ENCODE data around the gene ADA.
"Not testable (repeated sequence)": the region's sequence is repeated elsewhere in the genome, so short reads cannot be mapped to it uniquely, and the experiment has no call there.

Gene ADA

GRCh38 chr20:44678990-44679611 is 27.6 kb upstream of the ADA start:
- no peak for DNase-seq (ENCODE audit: low read depth)

GRCh38 chr20:44678242-44678641 is 26.7 kb upstream of the ADA start:
- no peak for DNase-seq (ENCODE audit: low read depth)

GRCh38 chr20:44672318-44672902 is 20.9 kb upstream of the ADA start:
- not testable (repeated sequence) for DNase-seq (ENCODE audit: low read depth)

GRCh38 chr20:44671541-44671940 is 20.0 kb upstream of the ADA start:
- peak; percentile 53 for DNase-seq (ENCODE audit: low read depth)

- DNase-seq (ENCODE audit: low read depth), result not testable (repeated sequence)
These were observed 19.4 kb upstream of the ADA start for GRCh38 chr20:44670851-44671250.

GRCh38 chr20:44666066-44666465 is 14.6 kb upstream of the ADA start:
- DNase-seq (ENCODE audit: low read depth), result no peak

GRCh38 chr20:44664131-44664530 is 12.6 kb upstream of the ADA start:
- no peak for DNase-seq (ENCODE audit: low read depth)

GRCh38 chr20:44662261-44662660 is 10.8 kb upstream of the ADA start:
- no peak for DNase-seq (ENCODE audit: low read depth)

- DNase-seq (ENCODE audit: low read depth), result no peak
These were observed 9.1 kb upstream of the ADA start for GRCh38 chr20:44660581-44660980.

GRCh38 chr20:44659931-44660330 is 8.4 kb upstream of the ADA start:
- no peak for DNase-seq (ENCODE audit: low read depth)

- no peak for DNase-seq (ENCODE audit: low read depth)
These were observed 7.3 kb upstream of the ADA start for GRCh38 chr20:44658810-44659209.

GRCh38 chr20:44657875-44658274 is 6.4 kb upstream of the ADA start:
- no peak for DNase-seq (ENCODE audit: low read depth)

- DNase-seq (ENCODE audit: low read depth), result no peak
These were observed 4.9 kb upstream of the ADA start for GRCh38 chr20:44656448-44656847.

- DNase-seq (ENCODE audit: low read depth), result not testable (repeated sequence)
These were observed 2.7 kb upstream of the ADA start for GRCh38 chr20:44654210-44654609.

GRCh38 chr20:44653546-44653945 is 2.0 kb upstream of the ADA start:
- no peak for DNase-seq (ENCODE audit: low read depth)

GRCh38 chr20:44651434-44651683 is 140 bp downstream of the ADA start:
- DNase-seq (ENCODE audit: low read depth), result no peak

GRCh38 chr20:44650771-44651433 is 597 bp downstream of the ADA start:
- DNase-seq (ENCODE audit: low read depth), result peak; percentile 35

- DNase-seq (ENCODE audit: low read depth), result no peak
These were observed 1.5 kb downstream of the ADA start for GRCh38 chr20:44649976-44650375.

GRCh38 chr20:44649126-44649525 is 2.4 kb downstream of the ADA start:
- no peak for DNase-seq (ENCODE audit: low read depth)

GRCh38 chr20:44648579-44648978 is 2.9 kb downstream of the ADA start:
- DNase-seq (ENCODE audit: low read depth), result no peak

GRCh38 chr20:44648068-44648467 is 3.4 kb downstream of the ADA start:
- DNase-seq (ENCODE audit: low read depth), result no peak

- DNase-seq (ENCODE audit: low read depth), result no peak
These were observed 4.7 kb downstream of the ADA start for GRCh38 chr20:44646641-44647274.

GRCh38 chr20:44646023-44646640 is 5.4 kb downstream of the ADA start:
- DNase-seq (ENCODE audit: low read depth), result no peak
